Measurements from ENCODE around the gene RYR3.

RYR3 gene

DNA sequence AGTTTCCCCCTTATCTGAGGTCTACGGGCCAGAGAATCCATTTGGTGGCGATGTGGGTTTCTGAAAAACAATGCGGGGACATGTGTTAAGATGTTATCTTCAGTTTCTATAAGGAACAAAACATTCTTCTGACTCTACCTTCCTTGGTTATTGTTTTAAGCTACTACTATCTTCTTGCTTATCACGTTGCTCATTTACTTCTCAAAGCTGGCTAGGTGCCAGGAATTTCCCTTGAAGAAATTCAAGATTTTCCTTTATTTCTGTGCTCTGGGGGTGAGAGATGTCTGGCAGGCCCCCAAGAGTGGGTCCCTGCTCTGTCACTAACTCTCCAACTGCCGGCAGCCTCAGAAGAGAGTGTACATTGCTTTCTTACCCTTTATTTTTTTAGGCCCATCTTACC is 119.8 kb downstream of the RYR3 start:
- Histone ChIP-seq H3K4me2 (no peak overlapping the region), H3K27ac (no peak overlapping the region), H3K79me2 (ENCODE audit: insufficient read depth, low read depth) (no peaks in the 10 kb centered on the region), H4K20me1 (ENCODE audit: insufficient read depth) (no peaks in the 10 kb centered on the region), H3K4me3 (IDR thresholded peaks at IDR 0.05; ENCODE audit: insufficient read depth, low read depth, low read length) (no peak overlapping the region), H3K9ac (no peak overlapping the region), H2AFZ (ENCODE audit: low read depth) (no peak overlapping the region), H3K4me1 (ENCODE audit: low read depth, poor library complexity, severe bottlenecking) (no peaks in the 10 kb centered on the region), H3K36me3 (ENCODE audit: insufficient read depth) (no peaks in the 10 kb centered on the region), H3K27me3 (ENCODE audit: insufficient read depth, low read depth) (no peaks in the 10 kb centered on the region)
- TF ChIP-seq, protein P1, sequence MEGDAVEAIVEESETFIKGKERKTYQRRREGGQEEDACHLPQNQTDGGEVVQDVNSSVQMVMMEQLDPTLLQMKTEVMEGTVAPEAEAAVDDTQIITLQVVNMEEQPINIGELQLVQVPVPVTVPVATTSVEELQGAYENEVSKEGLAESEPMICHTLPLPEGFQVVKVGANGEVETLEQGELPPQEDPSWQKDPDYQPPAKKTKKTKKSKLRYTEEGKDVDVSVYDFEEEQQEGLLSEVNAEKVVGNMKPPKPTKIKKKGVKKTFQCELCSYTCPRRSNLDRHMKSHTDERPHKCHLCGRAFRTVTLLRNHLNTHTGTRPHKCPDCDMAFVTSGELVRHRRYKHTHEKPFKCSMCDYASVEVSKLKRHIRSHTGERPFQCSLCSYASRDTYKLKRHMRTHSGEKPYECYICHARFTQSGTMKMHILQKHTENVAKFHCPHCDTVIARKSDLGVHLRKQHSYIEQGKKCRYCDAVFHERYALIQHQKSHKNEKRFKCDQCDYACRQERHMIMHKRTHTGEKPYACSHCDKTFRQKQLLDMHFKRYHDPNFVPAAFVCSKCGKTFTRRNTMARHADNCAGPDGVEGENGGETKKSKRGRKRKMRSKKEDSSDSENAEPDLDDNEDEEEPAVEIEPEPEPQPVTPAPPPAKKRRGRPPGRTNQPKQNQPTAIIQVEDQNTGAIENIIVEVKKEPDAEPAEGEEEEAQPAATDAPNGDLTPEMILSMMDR (conservative IDR thresholded peaks at IDR 0.05; ENCODE audit: low read depth, low read length) = no peak

DNA sequence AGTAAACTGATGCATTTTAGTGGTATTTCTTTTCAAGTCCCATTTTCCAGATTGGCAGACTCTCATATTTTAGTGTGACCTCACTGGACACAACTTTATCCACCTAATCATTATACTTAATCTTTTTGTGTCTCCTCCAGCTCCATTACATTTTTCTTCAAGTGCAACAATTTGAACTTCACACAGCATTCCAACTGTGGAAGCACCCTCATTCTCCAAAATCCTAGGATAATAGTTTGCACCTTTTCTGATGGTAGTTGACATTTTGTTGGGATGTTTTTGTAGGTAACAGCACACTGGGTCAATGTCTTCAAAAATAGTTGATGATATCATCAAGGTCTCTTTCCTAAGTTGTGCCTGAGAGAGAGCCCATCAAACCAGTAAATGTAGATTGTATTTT is 123.1 kb downstream of the RYR3 start:
- H3K4me2 ChIP-seq = no peak overlapping the region
- no peaks in the 10 kb centered on the region for H3K36me3 ChIP-seq (ENCODE audit: insufficient read depth)
- no peaks in the 10 kb centered on the region for H4K20me1 ChIP-seq (ENCODE audit: insufficient read depth)
- H3K27me3 ChIP-seq (ENCODE audit: insufficient read depth, low read depth) = no peaks in the 10 kb centered on the region
- H3K4me1 ChIP-seq (ENCODE audit: low read depth, poor library complexity, severe bottlenecking) = no peaks in the 10 kb centered on the region
- H3K9ac ChIP-seq = no peak overlapping the region
- no peaks in the 10 kb centered on the region for H3K79me2 ChIP-seq (ENCODE audit: insufficient read depth, low read depth)
- TF ChIP-seq, protein P1 (conservative IDR thresholded peaks at IDR 0.05; ENCODE audit: low read depth, low read length) = no peak
- no peak overlapping the region for H2AFZ ChIP-seq (ENCODE audit: low read depth)
- no peak overlapping the region for H3K27ac ChIP-seq
- no peak overlapping the region for H3K4me3 ChIP-seq (IDR thresholded peaks at IDR 0.05; ENCODE audit: insufficient read depth, low read depth, low read length)

DNA sequence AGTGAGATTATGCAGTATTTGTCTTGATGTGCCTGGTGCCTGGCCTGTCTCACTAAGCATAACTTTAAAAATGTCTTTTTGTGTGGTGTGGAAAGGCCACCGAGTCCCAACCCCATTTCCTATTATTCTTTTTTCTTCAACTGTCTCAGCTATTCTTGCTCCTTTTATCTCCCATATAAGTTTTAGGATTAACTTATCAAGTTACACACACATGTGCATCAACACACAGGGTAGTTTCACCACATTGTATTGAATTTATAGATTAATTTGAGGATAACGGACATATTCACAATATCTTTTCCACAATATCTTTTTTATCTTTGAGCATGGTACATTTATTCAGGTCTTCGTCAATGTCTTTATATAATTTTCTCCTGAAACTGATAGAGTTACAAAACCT is 127.6 kb downstream of the RYR3 start:
- TF ChIP-seq, protein P1 (conservative IDR thresholded peaks at IDR 0.05; ENCODE audit: low read depth, low read length) = no peak
- H3K36me3 ChIP-seq (ENCODE audit: insufficient read depth) = no peaks in the 10 kb centered on the region

DNA sequence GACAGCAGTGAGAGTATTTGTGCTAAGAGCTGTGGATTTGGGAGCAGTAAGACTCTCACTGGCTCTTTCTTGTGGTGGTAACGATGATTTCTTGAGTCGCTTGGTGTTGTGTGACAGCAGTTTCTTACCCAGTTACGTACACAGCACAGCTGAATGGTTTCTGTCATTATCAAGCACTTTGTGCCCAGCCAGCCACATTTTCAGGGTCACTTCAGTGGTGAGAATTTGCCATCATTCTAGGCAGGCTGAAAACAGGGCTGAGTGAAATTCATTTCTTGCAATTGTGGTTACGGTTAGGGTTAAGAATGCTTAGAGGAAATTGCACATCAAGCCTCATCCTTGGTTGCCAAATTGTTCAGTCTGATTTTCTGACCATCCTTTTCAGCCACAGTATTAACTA is 130.1 kb downstream of the RYR3 start:
- no peaks in the 10 kb centered on the region for H3K4me1 ChIP-seq (ENCODE audit: low read depth, poor library complexity, severe bottlenecking)
- H4K20me1 ChIP-seq (ENCODE audit: insufficient read depth) = no peaks in the 10 kb centered on the region
- no peak overlapping the region for H3K27ac ChIP-seq
- H3K36me3 ChIP-seq (ENCODE audit: insufficient read depth) = no peaks in the 10 kb centered on the region
- H2AFZ ChIP-seq (ENCODE audit: low read depth) = no peak overlapping the region
- H3K27me3 ChIP-seq (ENCODE audit: insufficient read depth, low read depth) = no peaks in the 10 kb centered on the region
- H3K4me2 ChIP-seq = no peak overlapping the region
- no peaks in the 10 kb centered on the region for H3K79me2 ChIP-seq (ENCODE audit: insufficient read depth, low read depth)
- H3K9ac ChIP-seq = no peak overlapping the region
- TF ChIP-seq, protein P1 (conservative IDR thresholded peaks at IDR 0.05; ENCODE audit: low read depth, low read length) = no peak
- H3K4me3 ChIP-seq (IDR thresholded peaks at IDR 0.05; ENCODE audit: insufficient read depth, low read depth, low read length) = no peak overlapping the region

More for the DNA sequence above, 127.6 kb downstream of the RYR3 start:
- Histone ChIP-seq H3K4me1 (ENCODE audit: low read depth, poor library complexity, severe bottlenecking) (no peaks in the 10 kb centered on the region), H3K4me2 (no peak overlapping the region), H3K79me2 (ENCODE audit: insufficient read depth, low read depth) (no peaks in the 10 kb centered on the region), H3K27me3 (ENCODE audit: insufficient read depth, low read depth) (no peaks in the 10 kb centered on the region), H3K27ac (no peak overlapping the region), H2AFZ (ENCODE audit: low read depth) (no peak overlapping the region), H4K20me1 (ENCODE audit: insufficient read depth) (no peaks in the 10 kb centered on the region), H3K4me3 (IDR thresholded peaks at IDR 0.05; ENCODE audit: insufficient read depth, low read depth, low read length) (no peak overlapping the region), H3K9ac (no peak overlapping the region)
